Activated naive CD4-positive, alpha-beta T cell treated with Interleukin-2 at 50 U/mL for 16 hours (primary cell): ENCODE data around the gene KIAA1191.
"Not testable (repeated sequence)": the region's sequence is repeated elsewhere in the genome, so short reads cannot be mapped to it uniquely, and the experiment has no call there.

Source experiments
- DNase-seq: peaks from one replicate; pipeline ENCODE4 v3.0.0-alpha.2; 2020

KIAA1191 gene

DNA sequence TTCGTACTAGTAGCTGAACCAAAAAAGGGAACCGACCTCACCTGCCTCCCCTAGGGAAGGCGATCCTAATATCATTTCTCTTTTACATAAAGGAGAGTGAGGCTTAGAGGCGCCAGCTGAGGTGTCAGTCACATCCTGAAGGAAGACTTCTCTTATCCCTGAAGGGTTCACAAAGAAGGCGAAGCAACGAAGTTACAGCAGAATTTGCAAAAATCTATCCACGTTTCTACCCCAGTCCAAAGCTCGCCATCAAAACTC, 598 bp upstream of the KIAA1191 start:
- DNase-seq: no peak

DNA sequence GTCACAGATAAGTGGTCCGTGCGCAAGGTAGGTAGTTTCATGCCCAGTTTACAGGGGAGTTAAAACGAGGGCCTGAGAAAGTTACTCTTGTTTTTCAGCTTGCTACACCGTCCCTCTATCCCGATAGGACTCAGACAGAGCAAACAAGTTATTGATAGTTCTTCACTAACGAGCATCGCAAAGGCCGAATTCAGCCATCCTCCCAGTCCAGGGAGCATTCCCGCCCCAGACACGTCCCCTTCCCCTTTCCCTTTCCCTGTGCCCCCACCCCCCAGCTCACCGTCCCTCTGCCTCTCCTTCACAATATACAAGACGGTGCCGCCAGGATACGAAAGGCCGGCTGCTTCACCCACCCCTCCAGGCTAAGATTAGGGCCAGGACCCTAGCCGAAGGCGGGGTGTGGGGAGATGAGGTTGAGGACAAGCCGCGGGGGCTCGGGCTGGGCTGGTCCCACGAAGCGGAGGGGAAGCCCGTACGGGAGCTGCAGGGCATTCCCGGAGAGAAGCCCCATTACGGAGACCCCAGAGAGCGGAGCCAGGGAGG, 599 bp downstream of the KIAA1191 start:
- DNase-seq: no peak

DNA sequence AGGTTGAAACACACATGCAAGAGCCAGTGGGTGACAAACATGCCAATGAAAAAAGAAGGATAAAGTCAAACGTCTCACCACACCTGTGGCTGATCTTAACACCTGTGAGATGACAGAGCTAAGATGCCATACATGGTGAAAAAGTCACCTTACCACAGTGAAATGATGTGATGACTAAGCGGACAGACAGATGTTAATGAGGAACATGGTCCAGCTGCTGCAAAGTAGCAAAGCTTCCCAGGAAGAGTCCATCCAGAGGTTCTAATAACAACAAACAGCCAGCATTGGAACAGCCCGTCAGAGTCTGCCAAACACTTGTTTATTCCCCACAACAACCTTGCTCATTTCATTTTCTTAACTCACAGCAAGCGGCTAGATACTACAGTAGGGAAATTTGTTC, 1.9 kb downstream of the KIAA1191 start:
- DNase-seq: no peak

DNA sequence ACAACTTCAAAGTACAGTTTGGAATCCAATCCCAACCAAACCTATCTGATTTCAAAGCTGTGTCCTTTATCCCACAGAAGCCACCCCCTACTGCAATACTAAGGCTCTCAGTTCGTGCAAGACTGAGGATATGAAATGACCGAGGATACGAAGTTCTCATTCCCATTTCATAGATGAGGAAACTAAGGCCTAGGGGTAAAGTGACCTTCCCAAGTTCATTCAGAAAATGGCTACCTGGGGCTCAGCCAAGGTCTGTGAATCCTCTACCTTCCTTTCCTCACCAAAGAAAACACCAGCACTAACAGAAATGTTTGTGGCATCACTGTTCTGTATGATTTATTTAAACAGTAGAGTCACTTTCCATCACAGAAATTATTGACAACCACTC, 5.4 kb downstream of the KIAA1191 start:
- no peak for DNase-seq

DNA sequence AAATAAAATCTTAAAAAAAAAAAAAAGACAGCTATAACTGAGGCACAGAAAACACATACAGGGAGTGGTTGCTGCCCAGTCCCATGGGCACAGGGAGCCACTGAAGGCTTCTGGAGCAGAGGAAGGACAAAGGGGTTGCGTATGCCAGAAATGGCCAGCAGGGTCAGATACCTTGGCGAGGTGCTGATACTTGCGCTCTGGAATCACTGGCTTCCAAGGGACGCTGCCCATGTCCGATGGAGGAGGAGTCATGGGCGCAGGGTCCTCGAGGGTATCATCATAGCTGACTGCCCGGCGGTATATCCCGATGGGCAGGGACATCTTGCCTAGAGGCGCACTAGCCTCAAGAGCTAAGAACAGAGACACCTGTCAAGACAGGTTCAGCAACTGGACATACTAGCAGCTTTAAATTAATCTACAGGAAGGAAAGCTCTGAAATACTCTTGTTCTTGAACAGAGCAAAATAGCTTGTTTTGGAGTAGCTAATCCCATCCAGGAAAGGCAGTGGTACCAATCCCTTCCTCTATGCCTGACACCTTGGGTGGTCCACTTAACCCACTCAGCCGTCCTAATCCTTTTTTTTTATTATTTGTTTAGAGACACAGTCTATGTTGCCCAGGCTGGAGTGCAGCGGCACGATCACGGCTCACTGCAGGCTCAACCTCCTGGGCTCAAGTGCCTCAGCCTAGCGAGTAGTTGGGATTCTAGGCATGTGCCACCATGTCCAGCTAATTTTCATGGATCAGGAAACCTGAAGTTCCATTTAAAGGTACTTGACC, 6.0 kb downstream of the KIAA1191 start:
- DNase-seq: no peak

DNA sequence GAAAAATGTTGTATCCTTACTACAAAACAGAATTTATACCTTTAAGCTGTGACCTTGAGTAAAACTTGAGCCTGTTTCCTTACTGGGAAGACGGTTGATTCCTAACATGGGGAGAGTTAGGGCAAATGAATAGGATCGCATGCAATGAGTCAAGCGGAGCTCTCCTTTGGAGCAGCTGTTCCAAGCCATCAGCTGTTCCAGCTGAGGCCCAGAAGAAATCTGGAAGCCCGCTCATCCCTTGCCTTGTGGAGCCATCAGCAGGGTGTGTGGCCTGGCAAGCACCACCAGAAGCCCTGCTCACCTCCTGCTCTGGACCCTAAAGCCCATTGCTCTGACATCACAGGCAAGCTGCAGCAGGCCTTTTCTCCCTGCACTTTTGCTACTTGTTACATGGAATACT, 8.0 kb downstream of the KIAA1191 start:
- no peak for DNase-seq

DNA sequence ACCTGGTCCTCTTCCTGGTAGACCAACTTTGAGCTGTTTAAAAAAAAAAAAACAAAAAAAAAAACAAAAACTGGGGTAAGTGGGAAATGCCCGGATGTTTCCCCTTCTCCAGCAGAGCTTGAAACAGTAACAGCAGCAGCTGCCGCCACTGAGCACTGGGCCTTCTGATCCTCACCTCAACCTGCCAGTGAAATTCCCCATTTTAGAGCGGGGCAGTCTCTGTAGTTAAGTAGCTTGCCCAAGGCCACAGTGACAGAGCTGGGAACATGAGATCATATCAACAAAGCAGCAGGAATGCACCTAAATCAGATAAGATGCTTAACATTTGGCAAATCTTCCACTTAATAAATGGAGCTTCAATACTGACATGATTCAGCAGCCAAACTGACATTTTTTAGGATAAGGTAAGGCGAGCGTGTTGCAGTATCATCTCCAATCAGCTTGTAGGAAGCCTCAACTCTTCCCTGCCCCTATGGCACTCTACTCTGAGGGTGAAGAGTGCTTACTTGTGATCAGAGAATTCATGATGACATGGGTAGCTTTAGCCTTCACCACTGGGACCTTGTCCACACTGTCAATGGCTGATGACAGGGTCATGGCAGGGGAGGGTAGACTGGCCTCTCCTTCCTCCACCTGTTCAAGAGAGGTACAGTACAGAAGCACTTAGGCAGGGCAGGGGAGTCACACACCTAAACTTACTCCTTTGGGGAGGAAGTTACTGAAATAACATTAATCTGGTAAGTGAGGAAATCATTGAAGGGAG, 9.3 kb downstream of the KIAA1191 start:
- no peak for DNase-seq

DNA sequence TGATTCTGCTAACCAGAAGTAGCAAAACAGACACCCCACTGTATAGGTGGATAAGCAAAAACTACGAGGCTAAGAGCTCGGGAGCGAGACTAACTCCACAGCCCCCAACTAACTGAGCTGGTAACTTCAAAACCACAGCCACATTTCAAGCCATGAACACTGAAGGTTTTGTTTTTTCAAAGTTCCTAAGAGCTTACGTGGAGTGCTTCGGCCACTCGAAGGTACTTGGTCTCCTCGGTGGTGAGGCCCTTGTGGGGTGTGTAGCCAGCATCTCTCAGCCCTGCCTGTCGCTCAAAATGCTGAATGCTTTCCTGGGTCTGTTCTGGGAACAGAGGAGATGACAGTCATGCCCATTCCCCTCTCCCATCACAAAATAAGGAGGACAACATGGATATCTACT, 11.1 kb downstream of the KIAA1191 start:
- no peak for DNase-seq

DNA sequence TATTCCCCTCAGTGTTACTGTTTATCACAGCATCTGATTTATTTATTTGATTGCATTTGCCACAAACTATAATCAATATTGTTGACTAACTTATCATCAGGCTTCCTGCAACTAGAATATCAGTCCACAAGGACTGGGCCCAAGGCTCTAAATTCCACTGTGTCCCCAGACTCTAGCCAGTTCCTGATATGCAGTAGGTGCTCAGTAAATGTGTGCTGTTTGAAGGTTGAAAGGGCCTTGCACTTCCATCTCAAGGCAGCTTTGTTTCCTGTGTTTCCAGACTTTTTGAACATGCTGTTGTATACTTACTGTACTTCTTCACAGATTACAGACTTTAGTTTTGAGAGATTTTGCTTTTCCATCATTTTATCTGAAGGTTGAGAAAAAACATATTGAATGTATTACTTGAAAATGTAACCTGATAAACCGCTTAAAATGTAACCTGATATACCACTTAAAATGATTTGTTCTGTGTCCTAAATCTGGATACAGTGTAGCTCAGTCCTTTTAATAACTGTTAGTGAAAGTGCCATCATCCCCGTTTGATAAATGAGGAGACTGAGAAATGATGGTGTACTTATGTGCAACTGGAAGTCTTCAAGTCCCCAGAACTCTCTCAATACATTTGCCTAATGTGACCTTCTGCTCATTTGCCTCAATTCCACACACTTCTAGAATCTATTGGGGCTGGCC, 18.7 kb downstream of the KIAA1191 start:
- DNase-seq: no peak

DNA sequence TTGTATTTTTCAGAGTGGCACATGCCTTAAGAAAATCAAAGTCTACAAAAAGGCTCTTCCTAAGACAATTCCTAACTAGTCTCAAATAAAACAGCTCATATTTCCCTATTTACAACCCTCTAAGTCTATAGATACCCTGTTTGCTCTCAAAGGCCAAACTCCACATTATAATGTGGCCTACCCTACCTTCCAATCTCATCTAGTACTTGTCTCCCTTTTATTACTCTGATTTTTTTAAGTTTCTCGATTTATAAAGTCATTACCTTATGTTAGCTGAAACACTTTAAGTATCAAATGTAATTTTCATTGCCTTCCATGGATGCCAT, 19.4 kb downstream of the KIAA1191 start:
- DNase-seq: no peak

DNA sequence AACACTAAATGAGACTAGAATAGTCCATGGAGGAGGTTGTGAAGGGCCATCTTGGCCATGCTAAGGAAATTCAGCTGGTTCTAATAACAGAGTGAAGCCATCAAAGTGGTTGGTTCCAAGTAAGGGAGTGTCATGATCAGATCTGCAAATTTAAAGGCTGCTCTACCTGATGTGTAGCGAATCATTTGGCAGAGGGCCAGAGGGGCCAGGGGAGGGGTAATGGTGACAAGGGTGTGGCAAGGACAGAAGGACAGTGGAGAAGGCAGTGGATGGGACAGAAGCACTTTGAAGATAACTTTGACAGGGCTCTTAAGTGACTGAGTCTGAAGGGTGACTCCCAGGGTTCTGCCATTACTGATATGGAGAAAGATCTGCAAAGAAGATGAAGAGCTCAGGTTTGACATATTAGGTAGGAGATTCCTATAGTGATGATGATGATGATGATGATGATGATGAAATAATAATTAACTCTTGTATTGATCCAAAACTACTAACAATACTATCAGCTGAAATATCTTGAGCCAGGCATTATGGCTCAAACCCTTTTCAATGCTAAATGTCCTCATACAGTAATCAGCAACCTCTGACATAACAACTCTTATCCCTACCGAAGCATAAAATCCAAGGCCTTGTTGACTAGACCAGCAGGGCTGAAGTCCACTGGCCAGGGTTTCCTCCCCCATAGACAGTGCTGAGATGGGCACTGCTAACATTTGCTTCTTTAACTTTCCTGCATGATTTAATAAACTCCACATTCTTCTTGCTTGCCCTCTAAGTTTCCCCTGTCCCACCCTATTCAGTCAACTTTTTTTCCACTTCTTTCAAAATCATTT, 20.0 kb downstream of the KIAA1191 start:
- no peak for DNase-seq

DNA sequence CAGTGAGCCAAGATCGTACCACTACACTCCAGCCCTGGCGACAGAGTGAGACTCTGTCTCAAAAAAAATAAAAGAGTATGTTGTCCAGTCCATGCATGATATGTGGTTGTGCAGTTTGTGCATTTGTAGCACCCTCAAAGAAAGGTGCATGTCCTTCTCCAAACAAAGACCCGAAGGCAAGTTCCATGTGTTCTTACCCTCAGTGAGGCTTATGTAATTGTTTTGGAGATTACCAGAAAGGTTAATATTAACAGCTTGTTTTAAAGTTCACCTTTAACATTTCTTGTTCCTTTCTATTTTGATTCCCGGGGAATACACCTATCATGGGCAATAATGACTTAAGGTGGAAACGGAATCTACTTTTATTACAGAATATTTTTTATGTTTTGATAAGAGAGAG, 22.3 kb downstream of the KIAA1191 start:
- DNase-seq: no peak

DNA sequence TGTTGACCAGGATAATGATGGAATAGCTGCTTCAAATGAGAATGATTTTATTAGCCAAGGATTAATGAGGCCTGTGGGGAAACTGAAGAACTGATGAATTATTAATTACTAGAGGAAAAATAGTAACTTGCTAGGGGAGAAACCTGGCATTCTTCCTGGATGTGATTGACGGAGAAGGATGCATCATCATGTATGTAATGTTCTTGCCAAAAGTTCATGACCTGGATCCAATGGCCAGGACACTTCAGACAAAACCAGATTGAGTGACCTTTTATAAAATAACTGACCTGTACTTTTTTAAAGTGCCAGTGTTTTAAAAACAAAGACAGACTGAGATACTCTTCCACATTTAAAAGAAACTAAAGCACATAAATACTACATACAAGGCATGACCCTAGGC, 23.7 kb downstream of the KIAA1191 start:
- no peak for DNase-seq

DNA sequence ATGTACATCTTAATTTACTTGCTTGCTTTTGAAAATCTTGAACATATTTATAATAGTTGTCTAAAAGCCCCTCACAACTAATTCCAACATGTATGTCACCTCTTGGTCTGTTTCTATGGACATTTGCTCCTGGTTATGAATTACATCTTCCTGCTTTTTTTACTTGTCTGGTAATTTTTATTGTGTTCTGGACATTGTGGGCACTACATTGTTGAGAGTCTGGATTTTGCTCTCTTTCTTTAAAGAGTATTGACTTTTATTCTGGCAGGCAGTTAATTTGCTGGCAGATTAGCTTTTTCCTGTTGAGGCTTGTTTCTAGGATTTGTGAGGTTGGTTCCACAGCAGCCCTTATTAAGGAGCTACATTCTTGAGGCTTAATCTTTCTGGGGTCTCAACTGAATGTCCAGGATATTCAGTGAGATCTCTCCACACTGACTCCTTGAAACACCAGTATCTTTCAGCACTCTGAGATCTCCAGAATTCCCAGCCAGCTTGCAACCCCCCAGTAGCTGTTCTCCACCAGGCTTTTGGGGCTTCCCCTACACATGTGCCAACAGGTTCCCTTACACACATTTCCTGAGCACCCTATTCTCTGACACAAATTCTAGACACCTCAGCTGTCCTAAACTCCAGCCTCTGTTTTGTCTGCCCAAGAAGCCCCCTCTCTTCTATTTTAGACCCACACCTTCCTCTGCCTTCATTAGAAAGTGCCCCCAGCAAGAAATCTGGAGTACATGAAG, 27.4 kb downstream of the KIAA1191 start:
- no peak for DNase-seq

DNA sequence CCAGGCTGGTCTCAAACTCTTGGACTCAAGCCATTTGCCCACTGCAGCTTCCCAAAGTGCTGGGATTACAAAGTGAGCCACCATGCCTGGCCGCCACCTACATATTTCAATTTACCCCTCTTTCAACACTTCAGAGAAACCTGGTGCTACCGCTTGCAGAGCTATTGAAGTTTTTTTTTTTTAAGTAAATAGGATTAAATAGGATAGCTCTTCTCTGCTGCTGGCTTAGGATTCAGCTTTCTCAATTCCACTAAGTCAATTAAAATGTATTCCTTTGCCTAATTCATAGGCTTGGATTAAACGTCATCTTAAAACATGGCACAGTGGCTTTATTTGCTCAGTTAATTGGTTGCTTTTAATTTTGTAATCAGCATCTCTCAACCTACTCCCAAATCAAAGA, 41.0 kb downstream of the KIAA1191 start:
- DNase-seq: no peak

DNA sequence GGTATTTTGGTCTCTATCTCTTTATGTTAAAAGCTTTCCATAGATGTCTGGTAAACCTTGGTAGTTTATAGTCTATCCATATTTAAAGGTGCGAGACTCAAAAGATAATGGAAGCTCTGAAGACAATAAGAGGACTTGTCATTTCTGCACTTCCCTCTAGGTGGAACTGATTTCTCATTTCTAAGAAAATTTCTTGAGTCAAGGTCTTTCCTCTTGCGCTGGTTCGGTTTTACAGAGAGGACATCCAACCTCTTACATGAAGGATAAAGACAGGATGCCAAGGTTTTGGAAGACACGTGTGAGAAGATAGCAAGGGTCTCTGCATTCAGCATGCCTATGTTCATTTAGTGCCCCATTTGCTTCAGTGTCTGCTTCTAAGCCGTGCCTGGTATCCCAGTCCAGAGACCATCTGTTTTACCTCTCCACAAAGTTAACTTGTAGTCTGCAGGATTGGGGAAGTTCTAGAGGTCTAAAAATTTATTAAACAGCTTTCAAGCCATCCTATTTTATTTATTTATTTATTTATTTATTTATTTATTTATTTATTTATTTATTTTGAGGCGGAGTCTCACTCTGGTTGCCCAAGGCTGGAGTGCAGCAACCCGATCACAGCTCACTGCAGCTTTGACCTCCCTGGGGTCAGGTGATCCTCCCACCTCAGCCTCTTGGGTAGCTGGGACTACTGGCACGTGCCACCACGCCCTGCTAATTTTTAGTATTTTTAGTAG, 41.6 kb downstream of the KIAA1191 start:
- DNase-seq: no peak

DNA sequence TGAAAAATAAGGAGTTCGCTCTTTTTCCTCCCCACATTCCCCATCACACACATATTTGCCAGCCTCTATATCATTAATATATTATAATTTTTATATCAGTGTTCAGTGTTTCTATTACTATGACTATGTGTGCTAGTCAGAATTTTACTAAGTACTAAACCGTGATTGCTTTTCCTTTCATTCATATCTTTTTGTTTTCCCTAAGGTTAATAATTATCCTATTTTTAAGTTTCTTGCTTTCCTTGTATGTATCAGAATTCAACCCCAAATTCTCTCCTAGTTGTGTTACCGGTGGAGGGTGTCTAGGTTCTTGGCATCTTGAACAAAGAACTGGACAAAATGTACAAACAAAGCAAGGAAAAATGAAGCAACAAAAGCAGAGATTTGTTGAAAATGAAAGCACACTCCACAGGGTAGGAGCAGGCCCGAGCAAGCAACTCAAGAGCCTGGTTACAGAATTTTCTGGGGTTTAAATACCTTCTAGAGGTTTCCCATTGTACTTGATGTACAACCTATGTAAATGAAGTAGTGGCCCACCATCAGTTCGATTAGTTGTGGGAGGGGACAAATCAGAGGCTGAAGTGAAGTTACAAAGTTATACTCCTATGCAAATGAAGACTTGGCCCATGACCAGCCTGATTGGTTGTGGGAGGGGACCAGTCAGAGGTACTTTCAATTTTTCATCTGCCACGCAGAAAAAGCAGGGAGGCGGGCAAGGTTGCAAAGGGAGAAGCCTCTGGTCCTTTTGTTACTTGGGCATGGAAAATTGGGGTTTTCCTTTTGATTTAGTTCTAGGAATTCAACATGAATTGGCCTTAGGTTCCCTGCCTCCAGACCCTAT, 43.8 kb downstream of the KIAA1191 start:
- no peak for DNase-seq

DNA sequence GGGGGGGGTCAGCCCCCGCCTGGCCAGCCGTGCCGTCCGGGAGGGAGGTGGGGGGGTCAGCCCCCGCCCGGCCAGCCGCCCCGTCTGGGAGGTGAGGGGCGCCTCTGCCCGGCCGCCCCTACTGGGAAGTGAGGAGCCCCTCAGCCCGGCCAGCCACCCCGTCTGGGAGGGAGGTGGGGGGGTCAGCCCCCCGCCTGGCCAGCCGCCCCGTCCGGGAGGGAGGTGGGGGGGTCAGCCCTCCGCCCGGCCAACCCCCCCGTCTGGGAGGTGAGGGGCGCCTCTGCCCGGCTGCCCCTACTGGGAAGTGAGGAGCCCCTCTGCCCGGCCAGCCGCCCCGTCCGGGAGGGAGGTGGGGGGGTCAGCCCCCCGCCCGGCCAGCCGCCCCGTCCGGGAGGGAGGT, 56.2 kb downstream of the KIAA1191 start:
- DNase-seq: not testable (repeated sequence)
